HL-60/S4 treated with retinoic acid at 250 ng/mL for 4 days and 3 days (cell line): Measurements from ENCODE around the gene CASZ1.

Experiments
- in situ Hi-C: fragments of 300-500 bp; cut with MboI; formaldehyde crosslinking; loops from 2 replicates; pipeline ENCODE4 v1.7.0; 2022; ENCODE audit warnings: low sequenced_read_pairs

CASZ1 gene

GRCh38 chr1:10796029-10796944 is at the start of gene CASZ1:
CASZ1 (minus strand) TSS chr1:10796646; CDS start chr1:10693889, 102,757 bp downstream.
- in situ Hi-C loops = no loop called here

DNA sequence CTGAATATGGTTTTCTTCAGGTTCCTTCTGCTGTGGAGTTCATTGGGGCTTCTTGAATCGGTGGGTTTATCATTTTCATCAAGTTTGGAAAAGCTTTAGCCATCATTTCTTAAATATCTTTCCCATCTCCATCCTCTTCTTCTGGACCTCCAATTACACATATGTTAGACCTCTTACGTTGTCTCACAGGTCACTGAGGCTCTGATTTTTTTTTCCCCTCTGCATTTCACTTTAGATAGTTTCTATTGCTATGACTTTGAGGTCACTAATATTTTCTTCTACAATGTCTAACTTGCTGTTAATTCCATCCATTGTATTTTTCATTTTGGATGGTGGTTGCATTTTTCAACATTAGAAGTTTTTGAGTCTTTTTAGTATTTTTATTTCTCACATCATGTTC is 47.3 kb upstream of the CASZ1 start:
- in situ Hi-C loops = no loop called here

GRCh38 chr1:10841118-10841517 is 44.7 kb upstream of the CASZ1 start:
- in situ Hi-C loops = no loop called here

GRCh38 chr1:10839188-10839770 is 42.8 kb upstream of the CASZ1 start:
- in situ Hi-C loops = no loop called here

DNA sequence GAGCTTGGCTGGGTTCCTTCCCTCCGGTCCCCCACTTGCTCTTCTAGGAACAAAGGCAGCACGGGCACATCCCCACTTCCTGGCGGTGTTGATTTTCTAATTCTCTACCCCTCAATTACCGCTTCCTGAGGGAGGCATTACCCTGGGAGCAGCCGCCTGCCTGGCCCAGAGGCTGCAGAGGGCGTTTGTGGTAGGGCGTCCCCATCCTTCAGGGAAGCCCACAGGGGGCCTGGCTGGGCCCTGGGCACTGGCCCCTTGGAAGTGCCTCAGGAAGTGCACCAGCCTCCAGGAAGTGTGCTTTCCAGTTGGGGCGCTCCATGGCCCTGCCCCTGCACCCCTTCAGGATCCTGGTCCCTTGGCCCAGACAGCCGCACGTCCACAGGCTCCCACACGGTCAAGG is 42.1 kb upstream of the CASZ1 start:
- in situ Hi-C loops = no loop called here

GRCh38 chr1:10836726-10837125 is 40.3 kb upstream of the CASZ1 start:
- in situ Hi-C loops = no loop called here

DNA sequence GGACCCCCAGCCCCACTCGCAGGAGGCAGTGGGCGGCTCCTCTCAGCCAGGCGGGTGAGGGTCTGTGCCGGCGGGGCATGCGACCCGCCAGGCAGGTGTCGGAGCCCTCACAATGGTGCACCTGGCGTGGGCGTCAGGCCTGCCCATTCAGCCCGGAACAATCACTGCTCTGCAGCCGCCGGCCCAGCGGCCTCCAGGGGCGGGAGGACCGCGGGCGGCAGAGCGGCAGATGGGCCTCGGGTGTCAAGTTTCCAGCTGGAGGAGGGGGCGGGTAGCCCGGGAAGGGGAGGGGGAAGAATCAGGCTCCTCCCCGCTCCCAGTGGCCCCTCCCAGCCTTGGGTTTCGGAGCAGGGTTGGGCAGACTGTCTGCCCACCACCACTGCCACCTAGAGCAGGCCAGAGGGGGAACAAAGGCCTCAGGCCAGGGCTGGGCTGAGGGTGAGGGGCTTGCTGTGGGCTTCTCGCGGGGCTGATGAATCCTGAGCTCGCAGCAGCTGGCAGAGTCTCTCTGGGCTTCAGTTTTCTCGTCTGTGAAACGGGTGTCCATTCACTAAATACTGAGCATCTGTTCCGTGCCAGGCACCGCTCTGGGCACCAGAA is 39.5 kb upstream of the CASZ1 start:
- in situ Hi-C loops = no loop called here

- in situ Hi-C loops = no loop called here
These were observed 39.0 kb upstream of the CASZ1 start for GRCh38 chr1:10835421-10835820.

GRCh38 chr1:10834770-10835412 is 38.4 kb upstream of the CASZ1 start:
- in situ Hi-C loops = no loop called here

GRCh38 chr1:10833630-10834557 is 37.4 kb upstream of the CASZ1 start:
- in situ Hi-C loops = no loop called here

- in situ Hi-C loops = no loop called here
These were observed 36.3 kb upstream of the CASZ1 start for GRCh38 chr1:10832703-10833102.

DNA sequence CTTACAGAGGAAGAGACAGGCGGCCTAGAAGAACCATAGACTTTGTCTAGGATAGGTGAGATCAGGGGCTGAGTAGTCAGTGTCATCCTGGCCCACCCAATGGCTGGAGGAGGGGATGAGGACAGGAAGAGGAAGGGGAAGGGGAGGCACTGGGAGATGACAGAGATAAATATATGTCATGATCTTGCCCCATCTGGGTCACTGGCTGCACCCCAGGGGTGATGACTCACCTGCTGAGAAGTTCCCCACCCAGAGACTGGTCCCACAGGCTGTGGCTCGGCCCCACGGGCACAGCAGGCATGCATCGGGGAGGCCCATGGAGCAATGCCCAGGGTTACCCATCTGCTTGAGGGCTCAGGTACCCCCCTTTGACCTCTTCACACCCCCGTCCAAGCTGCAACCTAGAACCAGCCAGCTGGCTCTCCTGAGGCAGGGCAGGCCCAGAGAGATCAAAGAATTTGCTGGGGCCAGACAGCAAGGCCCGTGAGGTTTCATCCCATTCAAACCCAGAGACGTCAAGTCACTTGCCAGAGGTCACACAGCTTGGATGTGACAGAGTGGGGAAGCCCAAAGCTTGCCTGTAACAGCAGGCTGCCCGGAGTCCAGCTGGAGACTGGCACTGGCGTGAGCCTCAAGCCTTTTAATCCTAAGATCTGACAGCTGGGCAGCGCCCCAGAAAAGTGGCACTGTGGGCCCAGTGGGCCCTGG is 34.7 kb upstream of the CASZ1 start:
- in situ Hi-C loops = no loop called here

DNA sequence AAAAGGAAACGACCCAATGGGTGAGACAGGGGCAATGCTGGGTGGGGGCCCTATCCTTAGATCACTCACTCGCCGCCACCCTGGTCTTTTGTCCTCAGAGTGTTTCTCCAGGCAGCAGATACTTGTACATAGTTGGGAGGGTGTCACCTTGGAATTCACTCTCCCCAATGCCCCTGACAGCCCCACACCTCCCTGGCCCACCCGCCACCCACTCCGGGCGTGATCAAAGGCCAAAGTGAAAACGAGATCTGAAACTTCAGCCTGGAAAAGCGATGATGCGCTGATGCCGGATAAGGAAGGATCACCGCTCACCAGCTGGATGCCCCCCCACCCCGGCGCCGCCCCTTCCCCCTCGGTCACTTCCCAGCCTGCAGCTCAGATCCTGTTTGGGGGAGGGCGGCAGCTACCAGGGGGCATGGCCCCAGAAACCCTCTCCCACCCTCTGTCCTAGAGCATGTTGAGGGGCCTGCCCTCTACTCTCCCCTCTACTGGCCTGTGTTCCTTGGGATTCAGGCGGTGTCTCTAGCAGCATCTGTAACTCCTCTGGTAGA is 33.6 kb upstream of the CASZ1 start:
- in situ Hi-C loops = no loop called here

- in situ Hi-C loops = no loop called here
These were observed 32.8 kb upstream of the CASZ1 start for GRCh38 chr1:10829067-10829818.

DNA sequence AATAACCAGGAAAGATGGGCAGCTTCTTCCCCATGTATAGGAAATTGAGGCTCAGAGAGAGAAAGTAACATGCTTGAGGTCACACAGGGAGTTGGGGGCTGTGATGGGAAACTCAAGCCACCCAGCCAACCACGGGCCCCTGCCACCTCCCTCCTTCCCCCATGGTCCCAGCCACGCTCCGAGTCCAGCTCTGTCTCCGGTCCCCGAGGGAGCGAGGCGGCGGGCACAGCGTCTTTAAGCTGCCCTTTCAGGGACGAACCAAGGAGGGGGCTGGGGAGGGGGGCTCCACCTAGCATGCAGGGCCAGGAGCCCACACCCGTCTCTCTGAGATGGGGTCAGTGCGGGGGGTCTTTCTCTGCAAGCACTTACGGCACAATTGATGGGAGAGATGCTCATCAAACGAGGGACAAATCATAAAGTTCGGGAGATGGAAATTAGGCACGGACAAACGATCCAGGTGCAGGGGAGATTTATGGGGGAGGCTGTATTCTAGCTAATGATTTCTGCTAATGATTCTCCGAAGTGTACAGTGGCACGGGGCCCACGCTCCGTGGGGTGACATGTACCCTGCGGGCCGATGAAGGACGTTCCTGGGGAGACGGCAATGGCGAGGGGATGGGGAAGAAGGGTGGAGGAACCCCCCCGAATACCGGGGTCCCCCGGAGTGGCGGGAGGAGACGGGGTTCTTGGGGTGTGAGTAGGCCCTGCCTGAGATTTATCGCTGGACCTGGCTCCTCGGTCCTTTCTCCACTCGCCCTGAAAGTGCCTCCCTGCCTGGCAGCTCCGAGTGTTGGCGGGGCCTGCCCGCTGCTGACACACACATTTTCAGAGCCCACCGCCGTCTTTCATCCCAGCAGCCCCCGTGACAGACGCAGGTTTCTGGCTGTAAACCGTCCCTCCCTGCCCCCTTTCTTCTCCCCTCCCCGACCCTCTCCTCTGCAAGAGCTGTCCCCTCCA is 31.2 kb upstream of the CASZ1 start:
- in situ Hi-C loops = no loop called here

GRCh38 chr1:10825592-10825991 is 29.1 kb upstream of the CASZ1 start:
- in situ Hi-C loops = no loop called here

GRCh38 chr1:10824821-10825540 is 28.5 kb upstream of the CASZ1 start:
- in situ Hi-C loops = no loop called here
